Mesenteric fat pad (tissue), 1 donor: Measurements from ENCODE around the gene GPR3. TPM values are rescaled to one million over a fixed set of nuclear protein-coding genes. Genes with fewer than 3 reads are reported as not detected.
"Not testable (repeated sequence)": the region's sequence is repeated elsewhere in the genome, so short reads cannot be mapped to it uniquely, and the experiment has no call there.

Source experiments
- DNase-seq: peaks from one replicate; pipeline ENCODE4 v3.0.0-alpha.2; 2020; ENCODE audit warnings: low spot score
- total RNA-seq: library from RNA; stranded (reverse); fragmentation: NEBNext Ultra II Directional; extraction: Animal tissue kit (Norgen Biotek cat#: 25700); gene quantifications from one replicate; pipeline ENCODE4 v1.2.1, GENCODE V29; 2021
- donor health status: DM: yes; HTN: yes; CAD: no.

Gene GPR3
- total RNA-seq, 1 donor from 2014 or later = 0.51 TPM

DNA sequence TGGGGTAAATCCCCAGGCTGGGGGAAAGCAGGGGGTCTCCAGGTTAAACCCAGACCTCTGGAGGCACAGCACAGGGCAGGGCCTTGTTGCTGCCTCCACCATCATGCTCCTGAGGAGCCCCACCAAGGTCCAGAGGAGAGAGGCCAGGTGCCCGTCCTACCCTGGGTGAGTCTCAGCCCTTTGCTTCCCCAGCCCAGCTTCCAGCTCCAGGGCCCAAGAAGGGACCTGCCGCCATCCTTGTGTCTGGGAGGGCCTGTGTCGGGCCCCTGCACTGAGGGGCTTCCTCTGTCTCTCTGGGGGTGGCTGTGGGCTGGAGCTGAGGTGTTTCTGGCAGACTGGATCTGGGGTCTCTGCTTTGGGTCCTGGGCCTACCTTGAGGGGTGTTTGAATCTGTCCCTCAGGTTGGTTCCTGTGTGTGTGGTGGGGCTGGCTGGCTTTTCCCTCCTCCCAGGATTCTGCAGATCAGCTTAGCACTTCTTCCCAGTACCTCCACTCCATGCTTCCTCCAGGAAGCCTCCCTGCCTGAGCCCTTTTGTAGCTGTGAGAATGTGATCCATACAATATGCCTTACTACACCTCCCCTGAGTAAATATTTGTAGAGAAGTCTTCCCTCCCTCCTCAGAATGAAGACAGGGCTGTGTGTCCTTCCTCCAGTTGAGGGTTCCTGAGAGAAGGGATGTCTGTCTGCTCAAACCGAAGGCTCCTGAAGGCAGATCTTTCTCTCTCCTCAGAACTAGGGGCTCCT, 6.2 kb downstream of the GPR3 start:
- no peak for DNase-seq

DNA sequence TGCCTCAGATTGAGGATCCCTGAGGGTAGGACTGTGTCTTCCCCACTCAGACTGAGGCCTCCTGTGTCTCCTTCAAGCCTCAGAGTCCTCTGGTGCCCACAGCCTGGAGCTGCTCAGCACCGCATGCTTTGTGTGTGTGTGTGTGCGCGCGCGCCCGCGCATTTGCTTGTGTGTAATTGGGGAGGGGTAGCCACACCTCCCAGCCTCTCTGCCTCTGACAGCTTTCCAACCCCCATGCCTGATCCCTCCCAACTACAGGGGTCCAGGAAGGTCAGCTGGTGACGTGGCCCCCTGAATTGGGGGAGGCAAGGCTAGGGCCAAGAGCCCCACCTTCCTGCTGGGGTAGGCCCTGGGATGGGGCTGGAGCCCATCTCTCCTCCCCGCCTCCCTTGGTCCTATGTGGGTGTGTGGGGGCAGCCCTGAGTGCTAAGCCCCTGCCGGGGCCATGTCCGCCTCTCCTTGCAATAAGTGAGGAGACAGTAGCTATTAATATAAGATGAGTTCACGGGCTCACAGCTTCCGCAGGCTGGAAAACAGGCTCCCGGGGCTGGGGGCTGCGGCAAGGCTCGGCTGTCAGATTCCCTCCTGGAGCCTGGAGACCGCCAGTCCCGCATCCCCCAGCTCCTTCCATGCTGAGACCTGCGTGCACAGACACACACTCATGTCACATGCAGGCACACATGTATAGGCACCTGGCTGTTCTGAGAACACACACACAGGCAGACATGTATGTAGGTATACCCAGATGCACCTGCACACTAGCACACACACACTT, 7.0 kb downstream of the GPR3 start:
- no peak for DNase-seq

DNA sequence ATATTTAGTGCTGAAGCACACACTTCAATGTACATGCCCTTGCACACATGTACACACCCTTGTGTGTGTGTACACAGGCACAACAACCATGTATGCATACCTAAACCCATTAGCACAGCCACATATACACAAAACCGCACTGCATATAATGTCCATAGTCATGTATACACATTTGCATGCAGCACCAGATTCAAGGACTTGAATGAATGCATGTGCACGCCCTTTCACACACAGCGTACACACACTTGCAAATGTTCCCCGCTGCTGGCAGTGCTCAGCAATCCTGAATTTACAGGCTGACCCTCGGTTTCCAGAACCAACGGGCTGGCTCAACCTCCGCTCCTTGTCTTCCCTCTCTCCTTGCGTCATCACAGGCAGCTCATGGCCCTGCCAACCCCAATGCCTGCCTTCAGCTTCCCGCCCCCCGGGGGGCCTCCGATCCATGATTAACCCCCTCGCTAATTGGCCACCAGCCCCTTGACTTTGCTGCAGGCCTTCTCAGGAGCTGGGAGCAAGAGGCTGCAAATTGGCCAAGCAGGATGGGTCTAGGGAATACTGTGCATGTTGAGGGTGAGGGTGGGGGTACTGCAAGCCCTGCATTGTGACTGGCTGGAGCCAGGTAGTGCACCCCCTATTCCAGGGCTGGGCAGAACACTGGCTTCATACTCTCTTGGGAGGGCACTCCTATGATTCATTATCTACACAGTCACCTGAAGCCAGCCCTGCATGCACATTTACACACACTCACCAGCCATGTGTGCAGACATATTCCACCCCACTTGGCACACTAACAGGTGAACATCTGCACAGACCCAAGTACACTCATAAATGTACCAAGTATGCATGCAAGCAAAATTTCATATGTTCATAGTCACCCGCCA, 7.9 kb downstream of the GPR3 start:
- DNase-seq = no peak

DNA sequence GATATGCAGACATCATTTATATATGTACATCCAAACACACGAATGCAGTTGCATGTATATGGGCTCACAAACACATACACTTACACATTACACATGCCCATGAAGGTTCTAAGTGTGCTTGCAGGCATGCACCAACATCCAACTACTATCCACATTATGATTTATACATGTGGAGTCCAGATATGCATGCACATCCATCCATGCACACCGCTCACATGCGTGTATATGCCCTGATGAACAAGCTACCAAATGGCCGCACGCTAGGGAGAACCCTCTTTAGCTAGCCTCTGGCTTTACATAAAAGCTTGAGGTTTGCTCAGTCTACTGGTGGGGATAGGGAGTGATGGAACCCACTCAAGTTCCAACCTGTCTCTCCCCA, 8.5 kb downstream of the GPR3 start:
- no peak for DNase-seq

DNA sequence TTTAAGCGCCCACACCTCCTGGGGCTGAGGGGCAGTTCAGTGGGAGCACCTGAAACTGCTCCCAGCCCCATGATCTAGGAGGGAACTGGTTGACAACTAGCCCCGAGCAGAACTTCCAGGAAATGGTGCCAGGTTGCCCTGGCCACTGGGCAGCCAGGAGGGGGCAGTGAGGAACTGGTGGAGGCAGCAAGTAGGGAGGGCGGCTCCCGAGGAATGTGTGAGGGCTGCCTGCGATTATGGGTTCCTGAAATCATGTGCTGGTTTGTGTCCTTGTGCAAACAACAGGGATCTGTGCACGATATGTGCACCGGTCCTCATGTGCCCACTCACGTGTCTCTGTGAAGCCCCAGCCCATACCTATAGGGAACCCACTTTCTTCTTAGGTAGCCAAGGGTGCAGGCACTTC, 9.9 kb downstream of the GPR3 start:
- no peak for DNase-seq

DNA sequence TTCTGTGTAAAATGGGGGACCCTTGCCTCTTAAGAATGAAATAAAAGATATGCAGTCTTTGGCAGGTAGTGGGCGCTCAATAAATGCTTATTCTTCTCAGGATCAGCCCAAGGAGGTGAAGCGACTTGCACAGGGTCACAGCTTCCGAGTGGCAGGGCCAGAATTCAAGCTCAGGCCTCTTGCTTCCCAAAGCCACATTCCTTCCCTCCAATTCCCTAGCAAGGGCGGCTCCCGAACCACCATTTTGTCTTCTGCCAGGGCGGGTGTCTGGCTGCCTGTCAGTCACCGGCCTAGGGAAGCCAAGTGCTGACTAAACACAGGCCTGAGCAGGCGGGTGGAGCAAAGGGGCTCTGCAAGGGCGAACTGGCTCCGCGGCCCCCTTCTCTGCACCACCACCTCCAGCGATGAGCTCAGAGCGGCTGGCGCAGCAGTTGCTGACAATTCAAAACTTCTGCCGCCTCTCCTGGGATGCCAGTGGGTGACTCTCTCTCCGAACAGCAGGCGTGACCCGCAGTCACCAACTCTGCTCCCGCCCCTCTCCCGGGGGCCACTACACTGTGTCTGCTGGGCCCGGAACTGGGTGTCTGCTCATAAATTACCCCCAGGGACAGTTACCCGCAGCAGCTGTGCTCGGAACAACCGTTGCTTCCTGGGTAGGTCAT, 10.8 kb downstream of the GPR3 start:
- DNase-seq = no peak

DNA sequence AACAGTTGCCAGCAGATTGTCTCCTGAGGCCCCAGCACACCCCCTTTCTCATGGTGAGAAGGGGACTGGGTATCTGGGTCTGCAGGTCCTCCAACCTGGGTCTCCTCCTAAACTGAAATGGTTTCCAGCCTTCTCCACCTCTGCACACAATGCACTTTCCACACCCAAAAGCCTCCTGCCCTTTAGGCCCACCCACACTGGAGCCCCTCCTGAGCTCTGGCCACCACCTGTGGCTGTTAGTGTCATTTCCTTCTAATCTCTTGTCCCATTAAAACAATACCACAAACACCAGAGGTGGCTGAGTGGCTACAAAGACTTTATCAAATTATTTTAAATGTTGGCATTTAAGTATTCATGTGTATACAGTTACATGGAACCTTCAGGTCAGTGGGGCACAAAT, 11.5 kb downstream of the GPR3 start:
- no peak for DNase-seq

DNA sequence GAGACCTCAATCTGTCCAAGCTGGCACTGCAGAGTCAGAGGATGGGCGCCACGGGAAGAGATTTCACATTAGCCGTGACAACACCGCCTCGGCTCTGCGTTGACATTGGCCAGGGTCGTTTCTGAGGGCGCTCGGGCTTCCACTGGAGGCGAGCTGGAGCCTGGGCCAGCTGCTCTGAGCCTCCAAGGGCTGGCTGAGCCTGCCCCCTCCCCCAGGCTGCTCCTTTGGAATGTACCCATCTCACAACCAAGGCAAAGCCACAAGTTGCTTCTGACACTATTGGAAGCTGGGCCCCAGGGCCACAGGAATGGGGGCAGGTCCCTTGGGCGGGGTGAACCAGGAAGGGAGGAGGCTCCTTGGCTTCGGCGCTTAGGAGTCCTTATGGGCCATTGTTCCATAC, 12.7 kb downstream of the GPR3 start:
- no peak for DNase-seq

DNA sequence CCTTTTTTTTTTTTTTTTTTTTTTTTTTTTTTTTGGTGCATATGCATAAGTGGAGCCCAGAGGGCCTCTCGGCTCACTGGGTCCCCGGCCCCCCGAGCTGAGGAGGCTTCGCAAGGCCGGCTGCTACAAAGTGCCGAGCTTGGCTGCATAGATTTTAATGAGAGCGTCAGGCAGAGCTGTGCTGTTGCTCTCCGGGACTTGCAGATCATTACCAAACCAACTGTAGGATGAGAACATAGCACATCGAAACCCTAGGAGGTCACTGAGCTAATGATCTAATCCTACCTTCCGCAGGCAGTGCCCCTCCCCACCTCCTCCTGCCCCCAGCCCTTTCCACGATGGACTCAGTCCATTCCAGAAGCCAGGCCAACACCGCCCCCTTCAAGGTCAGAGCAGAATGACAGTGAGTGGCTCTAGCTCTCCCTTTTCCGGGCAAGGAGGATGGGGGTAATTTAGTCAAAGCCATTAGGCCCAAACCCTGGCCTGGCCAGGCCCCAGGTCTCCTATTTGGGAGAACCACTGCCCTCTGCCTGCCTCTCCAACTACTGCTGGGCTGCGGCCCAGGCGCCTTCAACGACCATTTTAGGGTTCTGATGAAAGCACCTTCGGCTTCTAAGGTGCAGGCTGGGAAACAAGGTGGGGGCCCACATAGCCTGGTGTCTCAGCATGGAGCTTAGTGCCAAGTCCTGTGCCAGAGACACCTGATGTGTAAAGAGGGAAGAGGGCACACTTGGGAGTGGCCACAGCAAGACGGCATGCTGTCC, 13.4 kb downstream of the GPR3 start:
- not testable (repeated sequence) for DNase-seq

DNA sequence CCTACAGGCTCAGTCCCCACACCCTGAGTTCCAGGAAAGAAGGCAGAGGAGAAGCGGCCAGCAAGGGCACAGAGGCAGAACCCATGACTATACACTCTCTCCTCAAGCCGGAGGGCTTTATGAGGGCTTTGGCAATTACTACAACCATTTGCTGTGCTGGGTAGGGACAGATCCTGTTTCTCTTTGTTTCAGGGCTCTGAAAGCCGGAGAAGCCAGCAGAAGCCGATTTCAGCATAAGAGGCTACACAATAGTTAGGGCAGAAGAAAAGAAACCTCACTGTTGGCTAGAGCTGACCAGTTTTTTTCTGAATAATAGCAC, 13.9 kb downstream of the GPR3 start:
- no peak for DNase-seq

DNA sequence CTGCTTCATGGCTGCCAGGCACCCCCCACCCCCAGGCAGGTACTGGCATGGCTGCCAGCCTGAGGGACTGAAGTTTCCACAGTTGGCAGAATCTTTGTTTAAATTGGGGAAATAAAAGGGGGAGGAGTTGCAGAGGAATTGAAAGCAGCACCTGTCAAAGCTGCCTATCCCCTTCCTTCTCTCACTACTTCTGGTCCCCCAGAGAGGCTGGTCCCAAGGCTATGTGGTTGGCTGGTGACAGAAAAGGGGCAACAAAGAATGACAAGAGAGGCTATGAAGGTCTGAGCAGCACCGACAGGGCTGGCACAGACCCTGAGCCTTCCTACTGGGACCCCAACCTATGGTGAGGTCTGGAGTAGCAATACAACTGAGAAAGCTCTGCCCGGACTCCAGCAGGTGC, 14.4 kb downstream of the GPR3 start:
- DNase-seq = not testable (repeated sequence)

DNA sequence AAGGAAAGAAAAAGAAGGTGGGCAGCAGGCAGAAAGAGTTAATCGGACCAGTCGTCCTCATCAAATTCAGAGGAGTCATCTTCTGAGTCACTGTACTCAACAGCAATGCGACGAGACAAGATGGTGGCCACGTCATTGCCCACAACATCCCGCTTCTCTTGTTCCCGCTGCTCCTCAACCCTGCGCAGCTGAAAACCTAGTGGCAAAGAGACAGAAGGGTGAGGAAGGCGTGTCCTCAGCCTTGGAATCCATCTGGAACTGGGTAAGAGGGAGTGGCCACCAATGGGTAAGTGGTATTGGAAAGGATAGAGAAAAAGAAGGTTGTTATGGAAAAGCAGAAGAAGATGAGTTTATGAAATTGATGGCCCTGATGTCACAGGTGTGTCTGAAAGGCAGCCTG, 15.7 kb downstream of the GPR3 start:
- no peak for DNase-seq

DNA sequence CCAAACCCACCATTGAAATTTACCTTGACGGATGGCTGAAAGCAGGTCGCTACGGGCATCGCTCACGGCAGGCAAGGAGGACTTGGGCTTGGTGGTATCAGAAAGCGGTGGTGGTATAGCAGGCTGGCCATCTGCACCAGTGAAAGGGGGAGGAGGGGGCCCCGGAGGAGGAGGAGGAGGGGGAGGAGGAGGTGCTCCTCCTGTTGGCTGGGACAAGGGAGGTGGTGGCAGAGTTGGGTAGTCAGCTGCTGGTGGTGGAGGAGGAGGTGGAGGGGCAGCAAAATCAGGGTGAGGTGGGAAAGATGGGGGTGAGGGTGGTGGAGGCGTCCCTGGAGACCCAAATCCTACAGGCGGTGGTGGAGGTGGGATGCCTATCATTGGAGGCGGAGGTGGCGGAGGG, 17.2 kb downstream of the GPR3 start:
- DNase-seq = no peak

DNA sequence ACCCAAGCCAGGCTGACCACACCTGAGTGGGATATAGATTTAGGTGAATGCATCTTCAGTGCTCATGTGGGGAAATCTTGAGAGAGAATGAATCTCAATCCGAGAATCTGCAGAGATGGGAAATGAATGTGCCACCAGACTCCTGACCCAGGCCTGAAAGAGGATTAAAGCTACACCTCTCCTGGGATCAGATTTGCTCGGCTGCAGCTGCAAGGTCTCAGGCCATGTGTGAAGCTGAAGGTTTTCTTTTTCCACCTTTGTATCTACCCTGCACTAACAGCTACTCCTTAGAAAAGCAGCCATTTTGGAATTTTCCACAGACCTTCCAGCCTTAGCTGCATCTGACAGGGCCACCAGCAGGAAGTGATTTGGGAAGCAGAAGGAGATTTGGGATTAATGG, 18.3 kb downstream of the GPR3 start:
- no peak for DNase-seq

DNA sequence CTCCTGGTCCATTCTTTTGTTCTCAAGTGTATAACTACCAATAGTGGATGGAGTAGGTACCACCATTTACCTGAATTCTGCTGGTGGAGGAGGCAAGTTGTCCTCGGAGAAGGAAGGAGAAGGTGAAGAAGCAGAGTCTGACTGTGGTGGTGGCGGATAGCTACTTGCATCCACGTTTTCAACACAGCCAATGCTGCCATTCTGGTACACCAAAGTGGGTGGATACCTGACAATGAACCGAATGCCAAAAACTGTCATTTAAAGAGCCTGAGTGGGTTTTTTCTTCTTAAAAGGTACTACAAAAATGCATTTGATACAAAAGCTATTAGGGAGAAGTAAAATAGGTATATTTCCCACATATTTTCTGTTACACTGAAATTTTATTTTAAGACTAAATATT, 20.1 kb downstream of the GPR3 start:
- no peak for DNase-seq

DNA sequence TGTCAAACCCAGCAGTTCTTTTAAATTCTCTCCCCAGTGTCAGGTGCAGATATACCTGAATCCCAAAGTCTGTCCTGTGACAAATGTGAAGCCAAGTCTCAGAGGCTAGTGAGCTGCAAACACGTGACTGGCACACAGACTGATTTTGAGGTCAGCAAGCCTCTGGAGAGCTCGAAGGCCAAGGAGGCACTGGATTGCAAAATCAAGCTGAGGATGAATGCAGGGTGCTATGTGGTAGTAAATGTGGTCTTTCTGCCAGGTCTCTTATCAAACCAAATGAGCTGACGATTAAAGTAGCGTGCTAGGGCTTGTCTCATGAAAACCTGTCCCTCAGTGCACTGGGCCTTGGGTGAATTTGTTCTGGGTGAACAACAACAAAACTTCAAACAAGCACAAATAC, 20.6 kb downstream of the GPR3 start:
- DNase-seq = no peak

DNA sequence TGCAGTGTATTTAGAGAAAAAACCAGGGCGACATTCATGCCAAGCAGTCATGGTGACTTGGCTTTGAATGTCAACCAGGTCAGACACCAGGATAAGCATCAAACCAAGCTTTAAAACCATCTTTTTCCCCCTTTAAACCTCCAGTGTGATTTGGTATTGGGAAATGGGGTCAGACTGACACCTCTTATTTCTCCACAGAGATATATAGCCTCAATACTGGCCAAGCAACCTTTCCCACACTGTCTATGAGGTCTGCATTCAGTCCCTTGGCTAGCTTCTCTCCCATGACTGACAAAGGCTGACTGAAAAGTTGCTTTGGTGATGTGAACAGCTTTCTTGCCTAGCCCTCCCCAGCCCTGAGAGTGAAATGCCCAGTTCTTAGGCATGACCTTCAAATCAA, 21.7 kb downstream of the GPR3 start:
- DNase-seq = no peak

DNA sequence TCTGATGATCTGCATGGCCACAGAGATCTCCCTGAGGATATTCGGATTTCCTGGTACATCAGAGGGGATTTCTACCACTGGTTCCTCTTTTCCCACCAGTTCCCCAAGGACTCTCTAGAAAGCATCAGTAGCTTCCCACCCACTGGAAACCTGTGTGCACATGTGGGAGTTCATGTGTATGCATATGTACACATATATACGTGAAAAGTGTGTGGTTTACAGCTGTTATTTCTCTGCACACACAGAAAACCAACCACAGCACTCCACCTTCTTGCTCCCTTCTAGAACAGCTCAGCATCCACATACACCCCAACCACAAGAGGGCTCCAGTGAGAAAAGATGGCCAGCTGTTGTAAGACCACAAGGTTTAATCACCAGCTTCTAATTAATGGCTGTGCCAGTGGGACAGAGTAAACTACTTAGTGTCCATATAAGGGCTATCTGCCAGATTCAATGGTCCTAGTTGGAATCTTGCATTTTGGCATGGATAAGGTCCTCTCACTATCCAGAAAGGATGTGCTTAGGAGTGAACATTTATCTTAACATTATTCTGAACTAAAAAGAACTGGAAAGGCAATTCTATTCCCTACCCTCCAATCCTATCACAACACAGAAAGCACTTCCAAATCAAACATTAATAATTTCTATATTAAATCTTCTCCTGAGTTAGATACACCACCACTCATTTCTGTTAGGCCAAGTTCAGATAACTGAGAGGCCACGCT, 24.1 kb downstream of the GPR3 start:
- DNase-seq = no peak

DNA sequence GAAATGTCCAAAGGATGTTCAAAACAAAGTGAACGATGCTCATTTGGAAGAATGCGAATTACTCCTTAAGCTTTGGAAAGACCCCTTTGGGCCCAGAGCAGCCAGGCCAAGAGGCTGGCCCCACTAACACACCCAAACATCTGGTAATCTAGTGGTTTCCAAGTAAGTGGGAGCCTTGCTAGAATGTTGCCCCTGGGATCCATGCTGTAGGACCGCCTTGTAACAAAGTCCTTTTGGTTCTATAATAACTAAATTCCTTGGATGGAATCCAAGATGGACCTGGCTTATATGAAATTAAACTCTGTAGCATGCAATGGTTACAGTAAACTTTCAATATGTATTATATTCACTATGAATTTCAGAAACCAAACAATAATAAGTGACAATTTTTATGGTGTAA, 25.3 kb downstream of the GPR3 start:
- DNase-seq = no peak
